ENCODE data around the gene SYCP2. TPM values are rescaled to one million over a fixed set of nuclear protein-coding genes. Genes with fewer than 3 reads are reported as not detected.

The SYCP2 gene
- total and polyA plus RNA-seq, 2 experiments from 2014 or later = 1.1 to 1.5 TPM

DNA sequence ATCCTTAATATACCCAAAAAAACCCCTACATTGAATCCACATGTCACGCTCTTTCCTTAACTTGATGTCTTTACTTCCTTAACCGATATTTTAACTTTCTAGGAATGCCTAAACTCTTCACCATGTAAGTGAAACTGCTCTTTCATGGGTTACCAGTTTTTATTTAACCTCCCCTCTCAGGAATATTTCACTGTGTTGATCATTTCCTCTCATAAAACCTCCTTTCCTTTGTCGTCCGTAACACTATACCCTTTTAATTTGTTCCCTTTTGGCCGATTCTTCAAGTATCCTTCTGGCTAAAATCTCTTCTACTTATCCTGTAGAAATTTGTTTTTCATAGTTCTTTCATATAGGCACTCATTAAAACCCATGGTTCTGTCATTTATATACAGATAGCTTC is 24.6 kb downstream of the SYCP2 start:
- no peaks in the 10 kb centered on the region for H3K4me1 ChIP-seq (ENCODE audit: insufficient read depth)
- H3K4me3 ChIP-seq = no peak overlapping the region
- no peak overlapping the region for H3K4me2 ChIP-seq

DNA sequence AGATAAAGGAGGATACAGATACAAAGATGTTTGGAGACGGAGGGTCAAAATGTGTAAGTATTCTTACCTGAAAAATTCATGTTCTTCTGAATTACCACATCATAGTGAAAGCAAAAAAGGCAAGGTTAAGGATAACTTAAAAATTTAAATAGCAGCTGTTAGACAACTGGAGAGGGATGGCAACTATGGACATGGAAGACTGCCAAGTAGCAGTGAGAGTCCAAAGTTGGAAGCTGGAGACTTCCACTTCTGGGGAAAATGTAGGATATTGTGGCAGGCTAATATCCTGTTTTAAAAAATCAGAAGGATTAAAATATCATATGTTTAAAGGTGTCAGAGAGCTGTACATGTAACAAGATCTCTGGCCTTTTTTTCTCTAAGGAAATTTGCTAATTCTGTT is 29.8 kb downstream of the SYCP2 start:
- no peaks in the 10 kb centered on the region for H3K27me3 ChIP-seq

More for the DNA sequence above, 24.6 kb downstream of the SYCP2 start:
- no peaks in the 10 kb centered on the region for H3K27me3 ChIP-seq
- no peaks in the 10 kb centered on the region for H3K79me2 ChIP-seq
- no peaks in the 10 kb centered on the region for H4K20me1 ChIP-seq (ENCODE audit: insufficient read depth, poor library complexity, severe bottlenecking)
- H3K27ac ChIP-seq = no peak overlapping the region
- WGBS (ENCODE audit: low lambda C conversion rate, missing lambda C conversion rate) = 69% methylated on average over 5 of the region's 5 CpGs
- no peaks in the 10 kb centered on the region for H3K9me3 ChIP-seq (ENCODE audit: low read depth)
- no peak for DNase-seq (ENCODE audit: low spot score)
- no peaks in the 10 kb centered on the region for H3K9me2 ChIP-seq (replicated peaks; ENCODE audit: insufficient read depth)
- TF ChIP-seq EZH2 (IDR thresholded peaks at IDR 0.05; ENCODE audit: borderline replicate concordance) (no peak), EZH2phosphoT487 (IDR thresholded peaks at IDR 0.05; ENCODE audit: low read depth, severe bottlenecking, unreplicated experiment) (no peak)
- TF ChIP-seq, protein P1, sequence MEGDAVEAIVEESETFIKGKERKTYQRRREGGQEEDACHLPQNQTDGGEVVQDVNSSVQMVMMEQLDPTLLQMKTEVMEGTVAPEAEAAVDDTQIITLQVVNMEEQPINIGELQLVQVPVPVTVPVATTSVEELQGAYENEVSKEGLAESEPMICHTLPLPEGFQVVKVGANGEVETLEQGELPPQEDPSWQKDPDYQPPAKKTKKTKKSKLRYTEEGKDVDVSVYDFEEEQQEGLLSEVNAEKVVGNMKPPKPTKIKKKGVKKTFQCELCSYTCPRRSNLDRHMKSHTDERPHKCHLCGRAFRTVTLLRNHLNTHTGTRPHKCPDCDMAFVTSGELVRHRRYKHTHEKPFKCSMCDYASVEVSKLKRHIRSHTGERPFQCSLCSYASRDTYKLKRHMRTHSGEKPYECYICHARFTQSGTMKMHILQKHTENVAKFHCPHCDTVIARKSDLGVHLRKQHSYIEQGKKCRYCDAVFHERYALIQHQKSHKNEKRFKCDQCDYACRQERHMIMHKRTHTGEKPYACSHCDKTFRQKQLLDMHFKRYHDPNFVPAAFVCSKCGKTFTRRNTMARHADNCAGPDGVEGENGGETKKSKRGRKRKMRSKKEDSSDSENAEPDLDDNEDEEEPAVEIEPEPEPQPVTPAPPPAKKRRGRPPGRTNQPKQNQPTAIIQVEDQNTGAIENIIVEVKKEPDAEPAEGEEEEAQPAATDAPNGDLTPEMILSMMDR (IDR thresholded peaks at IDR 0.05; ENCODE audit: poor library complexity) = no peak
- no peak overlapping the region for H2AFZ ChIP-seq
- no peaks in the 10 kb centered on the region for H3K36me3 ChIP-seq (replicated peaks; ENCODE audit: insufficient read depth, low read depth)

DNA sequence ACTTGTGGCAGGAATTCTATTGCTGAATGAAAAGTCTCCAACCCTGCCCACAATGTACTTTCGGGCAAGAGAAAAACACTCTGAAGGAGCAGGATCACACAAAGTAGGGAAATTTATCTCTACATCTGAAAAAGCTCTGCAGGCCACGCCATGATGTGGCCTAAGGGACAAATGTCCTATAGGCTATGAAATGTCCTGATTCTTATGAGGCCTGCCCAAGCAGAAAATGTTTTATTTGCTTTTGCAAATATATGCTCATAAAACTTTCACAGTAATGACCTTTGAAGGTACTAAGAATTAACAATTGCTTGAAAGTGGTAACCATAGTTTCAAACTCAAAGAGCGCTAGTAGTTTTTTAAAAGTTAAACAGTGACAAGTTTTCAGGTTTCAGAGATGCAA is 31.0 kb downstream of the SYCP2 start:
- DNase-seq (ENCODE audit: low spot score) = no peak

More for the DNA sequence above, 29.8 kb downstream of the SYCP2 start:
- 76% methylated on average over 1 of the region's 1 CpG for WGBS (ENCODE audit: low lambda C conversion rate, missing lambda C conversion rate)
- no peak overlapping the region for H2AFZ ChIP-seq
- DNase-seq (ENCODE audit: low spot score) = no peak
- H4K20me1 ChIP-seq (ENCODE audit: insufficient read depth, poor library complexity, severe bottlenecking) = no peaks in the 10 kb centered on the region
- no peak overlapping the region for H3K4me2 ChIP-seq
- TF ChIP-seq EZH2phosphoT487 (IDR thresholded peaks at IDR 0.05; ENCODE audit: low read depth, severe bottlenecking, unreplicated experiment) (no peak), EZH2 (IDR thresholded peaks at IDR 0.05; ENCODE audit: borderline replicate concordance) (no peak)
- TF ChIP-seq, protein P1 (IDR thresholded peaks at IDR 0.05; ENCODE audit: poor library complexity) = no peak
- H3K79me2 ChIP-seq = no peaks in the 10 kb centered on the region
- H3K9me3 ChIP-seq (ENCODE audit: low read depth) = no peaks in the 10 kb centered on the region
- H3K4me1 ChIP-seq (ENCODE audit: insufficient read depth) = no peaks in the 10 kb centered on the region
- no peak overlapping the region for H3K27ac ChIP-seq
- H3K9me2 ChIP-seq (replicated peaks; ENCODE audit: insufficient read depth) = no peaks in the 10 kb centered on the region
- H3K36me3 ChIP-seq (replicated peaks; ENCODE audit: insufficient read depth, low read depth) = no peaks in the 10 kb centered on the region
- H3K4me3 ChIP-seq = no peak overlapping the region

More for the DNA sequence above, 31.0 kb downstream of the SYCP2 start:
- Histone ChIP-seq H4K20me1 (ENCODE audit: insufficient read depth, poor library complexity, severe bottlenecking) (no peaks in the 10 kb centered on the region), H3K27ac (no peak overlapping the region), H3K9me2 (replicated peaks; ENCODE audit: insufficient read depth) (no peaks in the 10 kb centered on the region), H2AFZ (no peak overlapping the region), H3K36me3 (replicated peaks; ENCODE audit: insufficient read depth, low read depth) (no peaks in the 10 kb centered on the region), H3K27me3 (no peaks in the 10 kb centered on the region), H3K4me3 (no peak overlapping the region), H3K9me3 (ENCODE audit: low read depth) (no peaks in the 10 kb centered on the region), H3K4me1 (ENCODE audit: insufficient read depth) (no peaks in the 10 kb centered on the region), H3K79me2 (no peaks in the 10 kb centered on the region), H3K4me2 (no peak overlapping the region)
- no peak for TF ChIP-seq EZH2 (IDR thresholded peaks at IDR 0.05; ENCODE audit: borderline replicate concordance)
- TF ChIP-seq EZH2phosphoT487 (IDR thresholded peaks at IDR 0.05; ENCODE audit: low read depth, severe bottlenecking, unreplicated experiment) = no peak
- TF ChIP-seq, protein P1 (IDR thresholded peaks at IDR 0.05; ENCODE audit: poor library complexity) = no peak
- 82% methylated on average over 3 of the region's 3 CpGs for WGBS (ENCODE audit: low lambda C conversion rate, missing lambda C conversion rate)
